ENCODE measurements around the gene ANAPC16.

Gene ANAPC16

GRCh38 chr10:72251635-72252034 lies 35.8 kb downstream of the ANAPC16 start:
- H3K27me3 ChIP-seq (ENCODE audit: control insufficient read depth in 3 of 3, insufficient read depth in 3 of 3, low read depth in 1 of 3, low read length in 3 of 3) = no peaks in the 10 kb centered on the region
- no peak overlapping the region for H4K91ac ChIP-seq (ENCODE audit: low read depth, low read length, poor library complexity)
- H3K23ac ChIP-seq (ENCODE audit: low read depth, low read length, poor library complexity) = no peak overlapping the region
- H3K14ac ChIP-seq (ENCODE audit: low read length) = no peak overlapping the region
- H3K18ac ChIP-seq (ENCODE audit: low read length) = no peak overlapping the region
- no peak overlapping the region for H3K4me2 ChIP-seq (ENCODE audit: insufficient read depth, low read length, poor library complexity, severe bottlenecking)
- no peak overlapping the region for H2AFZ ChIP-seq (ENCODE audit: low read length)
- no peak overlapping the region for H3K27ac ChIP-seq (replicated peaks; ENCODE audit: low read length)
- peaks cover 21 to 22% of the 10 kb centered on the region in 2 donors for H3K4me1 ChIP-seq (ENCODE audit: control insufficient read depth in 2 of 2, insufficient read depth in 1 of 2, low read depth in 1 of 2, low read length in 2 of 2)
- DNase-seq (ENCODE audit: low spot score) = no peak
- no CpG with 5 or more reads among the region's 6 CpGs for WGBS, 2 donors (ENCODE audit: extremely low coverage in 2 of 2, insufficient read length in 2 of 2, insufficient replicate concordance in 1 of 2)
- no peak overlapping the region for H2BK12ac ChIP-seq (ENCODE audit: low read length)
- no peaks in the 10 kb centered on the region for H3K79me1 ChIP-seq (ENCODE audit: low read depth, low read length)
- no peaks in the 10 kb centered on the region for H3K9me3 ChIP-seq (replicated peaks in 1 of 2; ENCODE audit: control insufficient read depth in 2 of 2, insufficient read depth in 1 of 2, low read depth in 1 of 2, low read length in 2 of 2)
- no peak overlapping the region for H2BK15ac ChIP-seq (ENCODE audit: low read length)
- no peak overlapping the region for H2AK5ac ChIP-seq (ENCODE audit: low read depth, low read length)
- no peak overlapping the region for H4K8ac ChIP-seq (ENCODE audit: low read depth, low read length)
- H2BK120ac ChIP-seq (ENCODE audit: low read depth, low read length) = no peak overlapping the region
- no peak overlapping the region for H3K9ac ChIP-seq (ENCODE audit: low read depth, low read length, poor library complexity)
- no peak overlapping the region for H2BK5ac ChIP-seq (ENCODE audit: low read length)
- no peak overlapping the region for H3K4ac ChIP-seq (ENCODE audit: low read length)
- H3K36me3 ChIP-seq (replicated peaks in 1 of 2; ENCODE audit: control insufficient read depth in 2 of 2, insufficient read depth in 2 of 2, low read length in 2 of 2) = no peaks in the 10 kb centered on the region
- H3K4me3 ChIP-seq (ENCODE audit: low read length in 2 of 2) = no peak overlapping the region

GRCh38 chr10:72252972-72253371 lies 37.2 kb downstream of the ANAPC16 start:
- H2AFZ ChIP-seq (ENCODE audit: low read length) = no peak overlapping the region
- H3K27ac ChIP-seq (replicated peaks; ENCODE audit: low read length) = no peak overlapping the region
- no peak overlapping the region for H2BK5ac ChIP-seq (ENCODE audit: low read length)
- no peak overlapping the region for H2BK12ac ChIP-seq (ENCODE audit: low read length)
- no peak overlapping the region for H3K14ac ChIP-seq (ENCODE audit: low read length)
- H3K4me2 ChIP-seq (ENCODE audit: insufficient read depth, low read length, poor library complexity, severe bottlenecking) = no peak overlapping the region
- no peaks in the 10 kb centered on the region for H3K27me3 ChIP-seq (ENCODE audit: control insufficient read depth in 3 of 3, insufficient read depth in 3 of 3, low read depth in 1 of 3, low read length in 3 of 3)
- H3K4me1 ChIP-seq (ENCODE audit: control insufficient read depth in 2 of 2, insufficient read depth in 1 of 2, low read depth in 1 of 2, low read length in 2 of 2) = peaks cover 21 to 26% of the 10 kb centered on the region in 2 donors
- WGBS, 2 donors (ENCODE audit: extremely low coverage in 2 of 2, insufficient read length in 2 of 2, insufficient replicate concordance in 1 of 2) = no CpG with 5 or more reads among the region's 3 CpGs
- H2AK5ac ChIP-seq (ENCODE audit: low read depth, low read length) = no peak overlapping the region
- no peak overlapping the region for H3K18ac ChIP-seq (ENCODE audit: low read length)
- no peak overlapping the region for H3K9ac ChIP-seq (ENCODE audit: low read depth, low read length, poor library complexity)
- H3K4ac ChIP-seq (ENCODE audit: low read length) = no peak overlapping the region
- H3K9me3 ChIP-seq (replicated peaks in 1 of 2; ENCODE audit: control insufficient read depth in 2 of 2, insufficient read depth in 1 of 2, low read depth in 1 of 2, low read length in 2 of 2) = no peaks in the 10 kb centered on the region
- no peak overlapping the region for H3K4me3 ChIP-seq (ENCODE audit: low read length in 2 of 2)
- H3K23ac ChIP-seq (ENCODE audit: low read depth, low read length, poor library complexity) = no peak overlapping the region
- no peak overlapping the region for H4K91ac ChIP-seq (ENCODE audit: low read depth, low read length, poor library complexity)
- no peaks in the 10 kb centered on the region for H3K79me1 ChIP-seq (ENCODE audit: low read depth, low read length)
- H3K36me3 ChIP-seq (replicated peaks in 1 of 2; ENCODE audit: control insufficient read depth in 2 of 2, insufficient read depth in 2 of 2, low read length in 2 of 2) = no peaks in the 10 kb centered on the region
- H4K8ac ChIP-seq (ENCODE audit: low read depth, low read length) = no peak overlapping the region
- H2BK15ac ChIP-seq (ENCODE audit: low read length) = no peak overlapping the region
- no peak overlapping the region for H2BK120ac ChIP-seq (ENCODE audit: low read depth, low read length)
- DNase-seq (ENCODE audit: low spot score) = no peak

- Histone ChIP-seq H3K4ac (ENCODE audit: low read length) (no peak overlapping the region), H2AFZ (ENCODE audit: low read length) (no peak overlapping the region), H3K36me3 (replicated peaks in 1 of 2; ENCODE audit: control insufficient read depth in 2 of 2, insufficient read depth in 2 of 2, low read length in 2 of 2) (no peaks in the 10 kb centered on the region), H2BK15ac (ENCODE audit: low read length) (no peak overlapping the region), H3K14ac (ENCODE audit: low read length) (no peak overlapping the region), H3K23ac (ENCODE audit: low read depth, low read length, poor library complexity) (no peak overlapping the region), H2BK120ac (ENCODE audit: low read depth, low read length) (no peak overlapping the region), H3K27ac (replicated peaks; ENCODE audit: low read length) (no peak overlapping the region), H4K91ac (ENCODE audit: low read depth, low read length, poor library complexity) (no peak overlapping the region), H3K79me1 (ENCODE audit: low read depth, low read length) (no peaks in the 10 kb centered on the region), H3K27me3 (ENCODE audit: control insufficient read depth in 3 of 3, insufficient read depth in 3 of 3, low read depth in 1 of 3, low read length in 3 of 3) (no peaks in the 10 kb centered on the region), H2BK5ac (ENCODE audit: low read length) (no peak overlapping the region), H4K8ac (ENCODE audit: low read depth, low read length) (no peak overlapping the region), H3K18ac (ENCODE audit: low read length) (no peak overlapping the region), H3K4me2 (ENCODE audit: insufficient read depth, low read length, poor library complexity, severe bottlenecking) (no peak overlapping the region), H3K4me1 (ENCODE audit: control insufficient read depth in 2 of 2, insufficient read depth in 1 of 2, low read depth in 1 of 2, low read length in 2 of 2) (peaks cover 16 to 20% of the 10 kb centered on the region in 2 donors), H2AK5ac (ENCODE audit: low read depth, low read length) (no peak overlapping the region), H3K4me3 (ENCODE audit: low read length in 2 of 2) (no peak overlapping the region), H2BK12ac (ENCODE audit: low read length) (no peak overlapping the region), H3K9me3 (replicated peaks in 1 of 2; ENCODE audit: control insufficient read depth in 2 of 2, insufficient read depth in 1 of 2, low read depth in 1 of 2, low read length in 2 of 2) (no peaks in the 10 kb centered on the region), H3K9ac (ENCODE audit: low read depth, low read length, poor library complexity) (no peak overlapping the region)
- no peak for DNase-seq (ENCODE audit: low spot score)
- no CpG with 5 or more reads among the region's 7 CpGs for WGBS, 2 donors (ENCODE audit: extremely low coverage in 2 of 2, insufficient read length in 2 of 2, insufficient replicate concordance in 1 of 2)
Observed at GRCh38 chr10:72253578-72253977, 37.8 kb downstream of the ANAPC16 start.

GRCh38 chr10:72254813-72255568 lies 39.2 kb downstream of the ANAPC16 start:
- Histone ChIP-seq H2BK12ac (ENCODE audit: low read length) (no peak overlapping the region), H3K23ac (ENCODE audit: low read depth, low read length, poor library complexity) (peak overlapping the region; percentile 30), H4K8ac (ENCODE audit: low read depth, low read length) (no peak overlapping the region), H3K4me1 (ENCODE audit: control insufficient read depth in 2 of 2, insufficient read depth in 1 of 2, low read depth in 1 of 2, low read length in 2 of 2) (peaks cover 19 to 23% of the 10 kb centered on the region in 2 donors), H2BK5ac (ENCODE audit: low read length) (peak overlapping the region; percentile 80), H3K36me3 (replicated peaks in 1 of 2; ENCODE audit: control insufficient read depth in 2 of 2, insufficient read depth in 2 of 2, low read length in 2 of 2) (no peaks in the 10 kb centered on the region), H3K27me3 (ENCODE audit: control insufficient read depth in 3 of 3, insufficient read depth in 3 of 3, low read depth in 1 of 3, low read length in 3 of 3) (no peaks in the 10 kb centered on the region), H2AK5ac (ENCODE audit: low read depth, low read length) (peak overlapping the region; percentile 72), H3K9ac (ENCODE audit: low read depth, low read length, poor library complexity) (peak overlapping the region; percentile 36), H2BK120ac (ENCODE audit: low read depth, low read length) (peak overlapping the region; percentile 72), H3K4me2 (ENCODE audit: insufficient read depth, low read length, poor library complexity, severe bottlenecking) (peak overlapping the region; percentile 44), H2BK15ac (ENCODE audit: low read length) (peak overlapping the region; percentile 64), H4K91ac (ENCODE audit: low read depth, low read length, poor library complexity) (peak overlapping the region; percentile 90), H3K9me3 (replicated peaks in 1 of 2; ENCODE audit: control insufficient read depth in 2 of 2, insufficient read depth in 1 of 2, low read depth in 1 of 2, low read length in 2 of 2) (no peaks in the 10 kb centered on the region), H3K79me1 (ENCODE audit: low read depth, low read length) (no peaks in the 10 kb centered on the region), H3K27ac (replicated peaks; ENCODE audit: low read length) (peak overlapping the region; percentile 78), H3K4me3 (ENCODE audit: low read length in 2 of 2) (peak overlapping the region in 1 of 2 donors; percentile 42), H3K18ac (ENCODE audit: low read length) (peak overlapping the region; percentile 96), H2AFZ (ENCODE audit: low read length) (peak overlapping the region; percentile 97), H3K4ac (ENCODE audit: low read length) (no peak overlapping the region), H3K14ac (ENCODE audit: low read length) (no peak overlapping the region)
- peak; percentile 44 for DNase-seq (ENCODE audit: low spot score)
- no CpG with 5 or more reads among the region's 15 CpGs for WGBS, 2 donors (ENCODE audit: extremely low coverage in 2 of 2, insufficient read length in 2 of 2, insufficient replicate concordance in 1 of 2)
